ENCODE results near the gene EWSR1. TPM values are rescaled to one million over a fixed set of nuclear protein-coding genes. Genes with fewer than 3 reads are reported as not detected.

EWSR1 gene
- total RNA-seq, 2 donors from 2014 or later = 344 to 348 TPM

- DNase-seq (ENCODE audit: low spot score) (no peak), ATAC-seq (no peak)
- Mint-ChIP-seq H3K4me3 (no peak overlapping the region), H3K27me3 (peaks cover 0 to 7% of the 10 kb centered on the region in 2 donors), H3K27ac (no peak overlapping the region), H3K36me3 (no peaks in the 10 kb centered on the region), H3K9me3 (no peaks in the 10 kb centered on the region), H3K4me1 (ENCODE audit: low read depth in 2 of 2) (peaks cover 0 to 2% of the 10 kb centered on the region in 2 donors)
Observed at GRCh38 chr22:29256606-29257325, 11.3 kb upstream of the EWSR1 start.

- Mint-ChIP-seq H3K4me3 (no peak overlapping the region), H3K27me3 (no peaks in the 10 kb centered on the region), H3K4me1 (ENCODE audit: low read depth in 2 of 2) (peaks cover 0 to 2% of the 10 kb centered on the region in 2 donors), H3K36me3 (no peaks in the 10 kb centered on the region), H3K27ac (no peak overlapping the region), H3K9me3 (no peaks in the 10 kb centered on the region)
- DNase-seq (ENCODE audit: low spot score) (no peak), ATAC-seq (no peak)
Observed at GRCh38 chr22:29257751-29258181, 10.3 kb upstream of the EWSR1 start.

GRCh38 chr22:29258407-29259252, 9.4 kb upstream of the EWSR1 start:
- Mint-ChIP-seq H3K4me3 (no peak overlapping the region), H3K4me1 (ENCODE audit: low read depth in 2 of 2) (peaks cover 0 to 2% of the 10 kb centered on the region in 2 donors), H3K9me3 (no peaks in the 10 kb centered on the region), H3K27ac (no peak overlapping the region), H3K36me3 (no peaks in the 10 kb centered on the region), H3K27me3 (no peaks in the 10 kb centered on the region)
- DNase-seq (ENCODE audit: low spot score) (no peak), ATAC-seq (no peak)

GRCh38 chr22:29259253-29259899, 8.7 kb upstream of the EWSR1 start:
- H3K4me3 Mint-ChIP-seq = no peak overlapping the region
- peaks cover 0 to 2% of the 10 kb centered on the region in 2 donors for H3K4me1 Mint-ChIP-seq (ENCODE audit: low read depth in 2 of 2)
- H3K9me3 Mint-ChIP-seq = no peaks in the 10 kb centered on the region
- ATAC-seq = no peak
- H3K36me3 Mint-ChIP-seq = no peaks in the 10 kb centered on the region
- H3K27me3 Mint-ChIP-seq = no peaks in the 10 kb centered on the region
- no peak for DNase-seq (ENCODE audit: low spot score)
- no peak overlapping the region for H3K27ac Mint-ChIP-seq

GRCh38 chr22:29260031-29260560, 8.0 kb upstream of the EWSR1 start:
- Mint-ChIP-seq H3K27ac (no peak overlapping the region), H3K36me3 (no peaks in the 10 kb centered on the region), H3K4me3 (no peak overlapping the region), H3K9me3 (no peaks in the 10 kb centered on the region), H3K27me3 (no peaks in the 10 kb centered on the region), H3K4me1 (ENCODE audit: low read depth in 2 of 2) (peaks cover 0 to 2% of the 10 kb centered on the region in 2 donors)
- DNase-seq (ENCODE audit: low spot score) = no peak
- ATAC-seq = peak in 1 of 2 donors; percentile 10

- H3K36me3 Mint-ChIP-seq = no peaks in the 10 kb centered on the region
- no peaks in the 10 kb centered on the region for H3K27me3 Mint-ChIP-seq
- H3K4me1 Mint-ChIP-seq (ENCODE audit: low read depth in 2 of 2) = peaks cover 0 to 2% of the 10 kb centered on the region in 2 donors
- H3K4me3 Mint-ChIP-seq = no peak overlapping the region
- DNase-seq (ENCODE audit: low spot score) (no peak), ATAC-seq (peak in 1 of 2 donors; percentile 7)
- H3K9me3 Mint-ChIP-seq = no peaks in the 10 kb centered on the region
- H3K27ac Mint-ChIP-seq = no peak overlapping the region
Observed at GRCh38 chr22:29260601-29261315, 7.3 kb upstream of the EWSR1 start.

GRCh38 chr22:29263791-29264276, 4.2 kb upstream of the EWSR1 start:
- ATAC-seq (no peak), DNase-seq (ENCODE audit: low spot score) (no peak)
- Mint-ChIP-seq H3K36me3 (peaks cover 8% of the 10 kb centered on the region), H3K4me3 (no peak overlapping the region), H3K27me3 (no peaks in the 10 kb centered on the region), H3K27ac (no peak overlapping the region), H3K4me1 (ENCODE audit: low read depth in 2 of 2) (peaks cover 15% of the 10 kb centered on the region in 2 donors), H3K9me3 (no peaks in the 10 kb centered on the region)

- Mint-ChIP-seq H3K36me3 (peaks cover 15% of the 10 kb centered on the region), H3K9me3 (no peaks in the 10 kb centered on the region), H3K27me3 (no peaks in the 10 kb centered on the region), H3K4me3 (no peak overlapping the region), H3K27ac (no peak overlapping the region), H3K4me1 (ENCODE audit: low read depth in 2 of 2) (peaks cover 27% of the 10 kb centered on the region in 2 donors)
- no peak for DNase-seq (ENCODE audit: low spot score)
- no peak for ATAC-seq
Observed at GRCh38 chr22:29265305-29265704, 2.8 kb upstream of the EWSR1 start.

GRCh38 chr22:29265929-29266328, 2.1 kb upstream of the EWSR1 start:
- DNase-seq (ENCODE audit: low spot score) (no peak), ATAC-seq (no peak)
- Mint-ChIP-seq H3K4me1 (ENCODE audit: low read depth in 2 of 2) (peaks cover 33 to 34% of the 10 kb centered on the region in 2 donors), H3K27ac (peak overlapping the region; percentile 98 to 100), H3K4me3 (peak overlapping the region; percentile 99), H3K27me3 (no peaks in the 10 kb centered on the region), H3K9me3 (no peaks in the 10 kb centered on the region), H3K36me3 (peaks cover 20% of the 10 kb centered on the region)

- H3K4me3 Mint-ChIP-seq = peak overlapping the region; percentile 99
- H3K4me1 Mint-ChIP-seq (ENCODE audit: low read depth in 2 of 2) = peaks cover 39 to 42% of the 10 kb centered on the region in 2 donors
- ATAC-seq (no peak), DNase-seq (ENCODE audit: low spot score) (no peak)
- H3K27ac Mint-ChIP-seq = peak overlapping the region; percentile 98 to 100
- no peaks in the 10 kb centered on the region for H3K9me3 Mint-ChIP-seq
- H3K27me3 Mint-ChIP-seq = no peaks in the 10 kb centered on the region
- peaks cover 25% of the 10 kb centered on the region for H3K36me3 Mint-ChIP-seq
Observed at GRCh38 chr22:29266564-29267461, 1.3 kb upstream of the EWSR1 start.

GRCh38 chr22:29267462-29267857, 608 bp upstream of the EWSR1 start:
- no peak for DNase-seq (ENCODE audit: low spot score)
- H3K27me3 Mint-ChIP-seq = no peaks in the 10 kb centered on the region
- H3K27ac Mint-ChIP-seq = peak overlapping the region; percentile 98 to 100
- no peak for ATAC-seq
- H3K4me3 Mint-ChIP-seq = peak overlapping the region; percentile 99
- H3K9me3 Mint-ChIP-seq = no peaks in the 10 kb centered on the region
- H3K36me3 Mint-ChIP-seq = peaks cover 31% of the 10 kb centered on the region
- H3K4me1 Mint-ChIP-seq (ENCODE audit: low read depth in 2 of 2) = peaks cover 44 to 48% of the 10 kb centered on the region in 2 donors

GRCh38 chr22:29268511-29269229, 602 bp downstream of the EWSR1 start:
- ATAC-seq (peak; percentile 49 to 63), DNase-seq (ENCODE audit: low spot score) (peak; percentile 74)
- Mint-ChIP-seq H3K36me3 (peaks cover 41% of the 10 kb centered on the region), H3K27ac (peak overlapping the region; percentile 98 to 100), H3K4me1 (ENCODE audit: low read depth in 2 of 2) (peaks cover 51 to 58% of the 10 kb centered on the region in 2 donors), H3K9me3 (no peaks in the 10 kb centered on the region), H3K4me3 (peak overlapping the region; percentile 99), H3K27me3 (no peaks in the 10 kb centered on the region)

Measured in natural killer cell treated with Interleukin-12 subunit alpha and Interleukin-12 subunit beta and Interleukin-15 and Interleukin-18, amount 100 ng/mL, for 72 hours (primary cell).